Psoas muscle (tissue), 8 donors: ENCODE data around the gene RAD51AP2. TPM values are rescaled to one million over a fixed set of nuclear protein-coding genes. Genes with fewer than 3 reads are reported as not detected.

Source experiments
- ATAC-seq, 4 donors: fragments of 200-7000 bp; cut with Tn5 transposase; one replicate each; pipeline ENCODE4 v1.9.1; 2020; ENCODE audit warnings: moderate library complexity in 3 of 4, mild to moderate bottlenecking in 2 of 4
- DNase-seq, 2 donors: peaks; one replicate each; pipeline ENCODE4 v3.0.0-alpha.2; 2020
- H3K27ac ChIP-seq: fragments of 200-600 bp; one replicate; pipeline ENCODE4 v1.8.0; 2022
- H3K27me3 ChIP-seq, 3 donors: fragments of 200-600 bp in 1 of 3; one replicate each; pipeline versions ENCODE4 v1.6.1 to v1.8.0; 2013 to 2022; ENCODE audit warnings: low read length in 2 of 3, mild to moderate bottlenecking in 2 of 3, moderate library complexity in 1 of 3; ENCODE audit not compliant: insufficient read depth in 3 of 3
- H3K36me3 ChIP-seq, 2 donors: fragments of 200-600 bp in 1 of 2; one replicate each; pipeline versions ENCODE4 v1.6.1 to v1.8.0; 2013 to 2022; ENCODE audit warnings: low read depth in 1 of 2, mild to moderate bottlenecking in 1 of 2, moderate library complexity in 1 of 2; ENCODE audit not compliant: insufficient read depth in 1 of 2
- H3K4me1 ChIP-seq: fragments of 200-600 bp; one replicate; pipeline ENCODE4 v1.8.0; 2022
- H3K4me3 ChIP-seq: fragments of 200-600 bp; one replicate; pipeline ENCODE4 v1.8.0; 2022; ENCODE audit warnings: mild to moderate bottlenecking
- H3K9me3 ChIP-seq: fragments of 200-600 bp; one replicate; pipeline ENCODE4 v1.8.0; 2022
- CTCF ChIP-seq: fragments of 200-600 bp; IDR thresholded peaks from one replicate; pipeline ENCODE4 v1.8.0; 2022; ENCODE audit warnings: antibody characterized with exemption
- WGBS, 3 donors: extraction: QIAGEN DNeasy Blood & Tissue Kit; methylation state at CpG; one replicate each; pipeline versions ENCODE4 v1.1.6 to v1.1.7; 2013; 5-methylcytosine and 5-hydroxymethylcytosine counted together
- intact Hi-C, 2 donors: fragments of 100-400 bp; cut with DNase I; formaldehyde crosslinking; loops; one replicate each; pipeline versions ENCODE4 v1.11.0 to v1.14.2; 2022
- polyA plus RNA-seq, 3 donors: library from polyadenylated mRNA; stranded (reverse); fragments of 200-250 nt; gene quantifications; one replicate each; pipeline ENCODE4 v1.2.3, GENCODE V29; 2013
- total RNA-seq, 4 donors: library from RNA; stranded (reverse); fragmentation: NEBNext Ultra II Directional in 2 of 4; extraction: Animal tissue kit (Norgen Biotek cat#: 25700) in 2 of 4; gene quantifications; one replicate each; pipeline versions ENCODE4 v1.2.1 to v1.2.4, GENCODE V29; 2021 to 2023
- donor health status: healthy with polysubstance abuse.
- donor health status: DM: no; HTN: no; CAD: no; lungs with moderate emphysema.
- donor health status: Bipolar disorder and iron deficiency.
- donor health status: healthy.
- donor health status: DM: yes; HTN: yes; CAD: no.
- donor health status: DM: no; HTN: no; CAD: no.
- donor health status: DM: no; HTN: no; CAD: no.
- donor health status: DM: yes; HTN: yes; CAD: no.

RAD51AP2 gene
- total and polyA plus RNA-seq, 7 donors: 0.01 to 0.06 TPM; not detected in 5

DNA sequence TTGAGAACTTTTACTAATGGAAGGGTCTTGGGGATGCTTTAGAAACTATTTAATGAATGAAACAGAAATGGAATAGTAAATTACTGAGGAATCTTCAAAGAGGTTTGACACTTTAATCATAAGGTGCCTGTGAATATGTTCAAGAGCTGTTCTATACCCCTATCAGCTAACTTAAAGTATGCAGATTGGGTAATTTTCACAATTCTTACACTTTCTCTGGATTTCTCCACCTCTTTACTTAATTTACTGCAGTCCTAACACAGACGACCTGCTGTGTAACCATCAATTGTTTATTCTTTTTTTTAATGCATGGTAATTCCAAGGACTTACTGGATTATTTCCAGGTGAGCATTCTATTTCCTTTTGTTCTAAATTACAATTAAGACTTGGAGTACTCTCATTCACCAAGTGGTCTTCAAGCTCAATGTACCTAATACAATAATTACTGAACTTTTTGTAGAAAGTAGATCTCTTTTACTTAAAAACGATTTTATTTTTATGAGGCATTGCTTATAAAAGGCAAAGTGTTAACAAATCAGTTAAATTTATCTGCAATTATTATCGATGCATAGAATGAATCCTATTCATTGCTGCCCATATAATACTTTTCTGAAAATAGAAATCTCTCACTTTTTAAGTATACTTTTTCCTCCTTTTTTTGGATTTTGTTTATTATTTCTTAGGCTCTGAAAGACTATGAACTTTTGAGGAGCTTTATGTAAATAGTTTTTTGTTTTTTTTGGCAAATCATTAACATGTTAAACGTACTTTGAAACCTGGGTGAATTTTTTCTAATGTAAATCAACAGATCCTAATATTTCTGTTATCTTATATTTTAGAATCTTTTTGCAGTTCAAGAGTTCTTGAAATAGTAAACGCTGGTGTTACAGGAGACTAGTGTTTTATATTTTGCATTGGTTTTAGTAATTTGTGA lies 27.7 kb upstream of the RAD51AP2 start:
- 58 to 59% (median 59%) methylated on average over 5 of the region's 5 CpGs for WGBS, 3 donors
- no peak for ATAC-seq
- intact Hi-C loops: no loop called here

GRCh38 chr2:17544256-17544655 lies 26.0 kb upstream of the RAD51AP2 start:
- Histone ChIP-seq H3K27me3 (peaks cover 0 to 8% (median 7%) of the 10 kb centered on the region in 3 donors), H3K9me3 (no peaks in the 10 kb centered on the region), H3K4me1 (no peaks in the 10 kb centered on the region), H3K27ac (no peak overlapping the region), H3K36me3 (no peaks in the 10 kb centered on the region), H3K4me3 (no peak overlapping the region)
- intact Hi-C loops: loop anchor here in 1 of 2 donors (5.0 kb wide), 1 partner anchor 37 kb away; no protein-coding TSS in a partner anchor
- 93 to 94% (median 93%) methylated on average over 3 of the region's 3 CpGs for WGBS, 3 donors
- ATAC-seq (no peak), DNase-seq (no peak)
- TF ChIP-seq CTCF: no peak

More for the DNA sequence above, 27.7 kb upstream of the RAD51AP2 start:
- H3K4me3 ChIP-seq: no peak overlapping the region
- H3K4me1 ChIP-seq: no peaks in the 10 kb centered on the region
- H3K27me3 ChIP-seq: peaks cover 0 to 8% (median 7%) of the 10 kb centered on the region in 3 donors
- no peak for DNase-seq
- no peaks in the 10 kb centered on the region for H3K36me3 ChIP-seq
- no peak for TF ChIP-seq CTCF
- H3K9me3 ChIP-seq: no peaks in the 10 kb centered on the region
- no peak overlapping the region for H3K27ac ChIP-seq

DNA sequence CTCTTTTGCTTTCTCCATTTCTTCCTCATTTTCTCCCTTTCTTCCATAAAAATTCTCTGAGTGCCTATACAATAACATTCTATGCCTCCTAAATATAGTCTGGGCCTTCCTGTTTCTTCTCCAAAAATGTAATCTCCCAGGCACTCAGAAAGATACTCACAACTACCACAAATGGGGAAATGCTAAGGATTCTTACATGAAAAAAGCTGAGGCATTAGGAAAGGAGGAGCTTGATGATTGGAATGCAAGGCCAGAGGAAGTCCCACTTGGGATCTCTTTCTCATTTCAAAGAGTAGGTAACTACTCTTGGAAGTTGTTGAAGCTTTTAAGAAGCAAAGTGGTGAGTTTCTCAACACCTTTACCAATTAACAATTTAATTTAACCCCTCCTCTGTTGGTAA lies 25.6 kb upstream of the RAD51AP2 start:
- Histone ChIP-seq H3K9me3 (no peaks in the 10 kb centered on the region), H3K27me3 (peaks cover 0 to 8% (median 7%) of the 10 kb centered on the region in 3 donors), H3K27ac (no peak overlapping the region), H3K4me3 (no peak overlapping the region), H3K4me1 (no peaks in the 10 kb centered on the region), H3K36me3 (no peaks in the 10 kb centered on the region)
- DNase-seq (no peak), ATAC-seq (no peak)
- intact Hi-C loops: loop anchor here in 1 of 2 donors (5.0 kb wide), 1 partner anchor 37 kb away; no protein-coding TSS in a partner anchor
- no peak for TF ChIP-seq CTCF

DNA sequence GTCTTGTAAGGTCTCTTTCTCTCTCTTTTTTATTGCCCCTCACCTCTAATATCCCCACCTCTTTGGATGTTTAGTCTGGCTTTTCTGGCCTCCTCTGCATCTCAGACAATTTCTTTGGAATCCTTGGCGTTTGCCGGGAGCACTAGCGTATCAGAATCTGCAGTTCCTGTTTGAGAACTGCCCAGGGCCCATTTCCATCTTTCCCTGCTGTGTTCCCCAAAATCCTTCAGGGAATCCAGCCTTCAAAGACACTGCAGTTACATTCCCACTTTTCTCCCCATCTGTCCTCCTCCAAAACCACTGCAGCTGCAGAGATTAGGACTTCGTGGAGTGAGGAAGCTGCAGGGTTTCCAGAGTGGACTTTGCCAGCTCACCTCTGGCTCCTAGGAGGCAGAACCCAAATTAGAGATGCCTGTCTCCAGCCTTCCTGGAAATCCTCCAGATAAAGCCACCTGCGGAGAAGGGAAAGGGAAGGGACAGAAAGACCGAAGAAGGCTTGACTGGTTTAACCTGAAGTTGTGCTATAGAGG lies 25.0 kb upstream of the RAD51AP2 start:
- ATAC-seq: no peak
- peaks cover 0 to 8% (median 7%) of the 10 kb centered on the region in 3 donors for H3K27me3 ChIP-seq

More for the DNA sequence above, 25.0 kb upstream of the RAD51AP2 start:
- 60 to 69% (median 60%) methylated on average over 6 of the region's 6 CpGs for WGBS, 3 donors
- no peaks in the 10 kb centered on the region for H3K9me3 ChIP-seq
- H3K36me3 ChIP-seq: no peaks in the 10 kb centered on the region
- intact Hi-C loops: loop anchor here in 1 of 2 donors (5.0 kb wide), 1 partner anchor 36 kb away; no protein-coding TSS in a partner anchor
- DNase-seq: no peak
- no peak for TF ChIP-seq CTCF
- H3K4me3 ChIP-seq: no peak overlapping the region
- H3K4me1 ChIP-seq: no peaks in the 10 kb centered on the region
- H3K27ac ChIP-seq: no peak overlapping the region
